HG02840 (cell line): Measurements from ENCODE around the gene SP3.

Experiments used
- ATAC-seq: cut with Tn5 transposase; IDR thresholded peaks from one replicate; pipeline ENCODE4 v1.9.1; 2021; ENCODE audit warnings: mild to moderate bottlenecking, moderate library complexity, moderate number of reproducible peaks; ENCODE audit not compliant: unreplicated experiment, low FRiP score

SP3 gene

DNA sequence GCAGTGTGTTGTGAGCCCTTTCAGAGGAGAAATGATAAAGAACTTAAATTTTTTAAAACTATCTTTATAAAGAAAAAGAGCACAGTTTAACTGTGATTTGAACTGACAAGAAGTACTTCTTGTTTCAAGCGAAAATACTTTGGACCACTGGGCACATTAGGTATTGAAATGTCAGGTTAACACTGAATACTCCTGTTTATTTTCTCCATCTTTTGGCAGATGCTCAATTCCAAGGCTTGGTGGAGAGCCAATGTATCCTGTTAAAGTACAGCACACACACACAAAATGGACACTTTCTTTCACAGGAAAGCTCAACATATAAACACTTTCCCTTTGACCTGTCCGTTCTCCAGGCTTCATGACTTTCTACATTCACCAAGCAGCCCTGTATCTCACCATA is 32.6 kb upstream of the SP3 start:
- ATAC-seq: no peak

DNA sequence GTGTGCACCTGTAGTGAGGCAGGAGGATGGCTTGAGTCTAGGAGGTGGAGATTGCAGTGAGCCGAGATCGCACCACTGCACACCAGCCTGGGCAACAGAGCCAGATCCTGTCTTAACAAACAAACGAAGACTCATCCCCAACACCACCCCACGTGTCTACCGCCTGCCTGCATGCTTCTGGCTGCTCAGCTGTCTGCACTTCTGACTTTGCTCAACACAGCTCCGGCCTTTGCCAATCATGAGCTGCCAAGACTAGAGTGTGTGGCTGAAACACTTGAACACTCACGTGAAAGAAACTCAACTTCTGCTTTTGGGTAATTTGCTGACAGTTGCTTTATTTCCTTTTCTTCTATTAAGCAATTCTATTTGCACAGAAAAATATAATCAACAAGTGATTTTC is 32.1 kb upstream of the SP3 start:
- peak; percentile 86 for ATAC-seq

DNA sequence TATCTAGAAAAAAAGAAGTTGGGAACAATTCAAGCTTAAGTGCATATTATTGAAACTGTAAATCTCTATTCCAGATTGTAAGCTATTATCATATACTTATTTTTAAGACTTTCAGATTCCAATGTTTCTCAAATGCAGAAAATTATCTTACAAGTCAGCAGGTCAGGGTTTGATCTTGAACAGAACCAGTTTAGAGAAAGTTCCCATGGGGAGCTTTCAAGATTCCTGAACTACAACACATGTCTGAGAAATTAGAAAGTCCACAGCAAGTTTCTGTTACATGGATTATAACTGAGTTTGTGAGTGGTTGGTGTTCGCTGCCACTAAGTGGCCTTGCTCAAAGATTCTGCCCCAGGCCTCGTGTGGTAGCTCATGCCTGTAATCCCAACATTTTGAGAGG is 31.6 kb upstream of the SP3 start:
- ATAC-seq: no peak

DNA sequence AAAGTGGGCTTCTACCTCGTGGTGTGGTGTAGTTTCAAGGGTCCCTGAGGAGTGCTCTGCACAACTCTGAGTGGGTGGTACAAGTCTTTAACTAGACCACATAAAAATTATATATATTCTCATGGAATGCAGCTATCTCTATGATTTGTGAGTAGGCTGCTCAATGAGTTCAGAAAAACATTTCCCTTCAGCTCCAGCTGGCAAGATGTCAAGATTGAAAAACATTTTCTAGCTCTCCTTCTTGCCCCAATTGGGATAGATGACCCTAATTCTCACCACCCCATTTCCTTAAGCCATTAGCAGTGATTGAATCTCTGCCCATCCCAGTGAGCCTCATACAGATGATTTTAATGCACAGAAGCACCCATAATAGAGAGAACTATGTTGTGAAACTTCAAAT is 28.3 kb upstream of the SP3 start:
- ATAC-seq: no peak

DNA sequence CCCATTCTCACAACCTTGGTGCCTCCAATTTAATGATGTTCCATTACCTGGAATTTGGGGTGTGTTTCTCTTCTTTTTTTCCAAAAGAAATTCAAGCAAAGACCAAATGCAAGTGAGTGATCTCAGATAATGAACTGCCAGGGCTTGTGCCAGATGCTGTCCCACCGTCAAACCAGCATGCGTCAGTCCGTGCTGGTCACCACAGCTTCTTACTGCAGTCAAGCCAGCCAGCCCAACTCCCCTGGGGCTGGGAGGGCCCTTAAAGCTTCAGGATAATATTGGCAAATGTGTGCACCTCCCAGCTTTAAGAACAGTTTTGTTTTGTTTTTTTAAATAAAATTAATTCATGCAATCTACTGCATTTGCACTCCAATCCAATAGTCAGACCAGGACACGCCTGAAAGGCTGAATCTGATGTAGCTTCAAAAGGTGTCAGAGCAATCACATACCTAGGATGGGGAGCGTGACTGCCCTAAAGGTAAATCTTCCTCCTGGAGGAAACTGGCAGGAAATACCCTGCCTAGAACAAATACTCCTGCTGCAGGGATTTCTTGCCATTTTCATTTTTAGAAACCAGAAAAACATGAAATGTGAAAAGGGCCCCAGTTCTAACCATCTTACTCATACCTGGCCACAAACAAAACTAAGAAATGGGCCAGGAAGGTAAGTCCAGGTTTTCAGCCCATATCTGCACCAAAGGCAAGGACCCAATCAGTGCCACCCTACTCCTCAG is 26.8 kb upstream of the SP3 start:
- no peak for ATAC-seq

DNA sequence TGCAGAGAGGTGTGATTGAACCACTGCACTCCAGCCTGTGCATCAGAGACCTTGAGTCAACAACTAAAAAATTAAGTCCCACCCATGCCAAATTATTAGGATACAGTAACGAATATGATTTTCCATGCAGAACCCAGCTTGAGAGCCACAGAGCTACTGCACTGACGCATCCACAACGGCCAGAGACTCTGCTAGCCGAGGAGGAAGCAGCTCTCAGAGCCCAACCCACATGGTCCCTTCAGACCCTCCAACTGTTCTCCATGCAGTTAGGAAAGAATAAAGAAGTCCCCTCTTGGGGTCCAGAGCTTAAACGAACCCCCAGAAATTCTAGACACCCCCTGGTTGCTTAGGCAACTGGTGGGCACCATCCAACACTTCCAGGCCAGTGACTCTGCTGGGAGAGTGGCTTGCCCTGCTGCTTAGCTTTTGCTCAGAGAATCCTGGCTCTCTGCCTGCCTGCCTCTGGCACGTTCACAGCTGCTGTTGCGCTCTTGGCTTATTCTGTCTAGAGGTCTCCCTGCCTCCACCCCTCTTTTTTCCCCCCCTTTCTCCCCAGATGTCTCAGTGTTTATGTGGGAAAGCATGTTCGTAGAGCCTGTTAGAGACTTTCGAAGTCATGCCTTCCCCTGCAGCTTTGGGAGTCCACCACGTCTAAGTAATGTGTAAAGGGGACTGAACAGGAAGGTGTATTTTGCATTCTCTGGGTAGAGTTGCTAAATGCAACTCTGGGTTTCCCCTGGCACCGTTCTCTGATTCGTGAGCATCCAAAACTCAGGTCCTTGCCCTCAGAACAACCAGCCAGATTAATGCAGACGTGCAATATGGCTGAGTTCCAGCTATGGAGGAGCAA is 26.0 kb upstream of the SP3 start:
- ATAC-seq: peak; percentile 59

DNA sequence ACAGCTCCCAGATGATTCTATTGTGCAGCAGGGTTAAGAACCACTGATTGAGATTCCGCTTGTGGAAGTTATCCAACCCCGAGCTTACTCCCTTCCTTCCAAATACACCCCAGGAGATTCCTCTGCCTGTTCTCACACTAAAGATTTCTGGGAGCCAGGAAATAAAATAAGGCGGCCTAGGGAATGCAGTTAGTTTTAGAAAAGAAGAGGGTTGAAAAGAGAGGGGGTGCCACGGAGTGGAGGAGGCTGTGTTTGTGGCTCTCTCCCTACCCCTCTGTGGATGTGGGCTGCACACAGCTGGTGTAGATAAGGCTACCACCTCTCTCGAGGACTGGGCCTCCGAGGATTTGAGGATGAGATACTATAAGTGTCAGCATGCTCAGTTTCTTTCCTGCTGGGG is 25.1 kb upstream of the SP3 start:
- ATAC-seq: no peak

DNA sequence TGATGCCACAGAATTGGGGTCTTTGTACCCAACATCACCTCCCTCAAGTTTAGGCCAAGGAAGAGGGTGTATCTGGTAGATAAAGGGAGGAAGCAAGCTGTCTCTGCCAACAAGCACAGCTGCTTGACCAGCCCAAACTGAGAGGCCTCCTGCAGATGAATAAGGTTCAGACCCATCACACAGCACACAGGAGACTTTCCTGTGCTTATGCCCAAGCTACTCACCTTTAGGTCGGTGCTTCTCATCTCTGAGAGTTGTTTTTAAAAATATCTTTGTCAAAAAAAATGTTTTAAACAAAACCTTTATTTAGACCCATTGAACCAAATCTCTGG is 24.7 kb upstream of the SP3 start:
- no peak for ATAC-seq

DNA sequence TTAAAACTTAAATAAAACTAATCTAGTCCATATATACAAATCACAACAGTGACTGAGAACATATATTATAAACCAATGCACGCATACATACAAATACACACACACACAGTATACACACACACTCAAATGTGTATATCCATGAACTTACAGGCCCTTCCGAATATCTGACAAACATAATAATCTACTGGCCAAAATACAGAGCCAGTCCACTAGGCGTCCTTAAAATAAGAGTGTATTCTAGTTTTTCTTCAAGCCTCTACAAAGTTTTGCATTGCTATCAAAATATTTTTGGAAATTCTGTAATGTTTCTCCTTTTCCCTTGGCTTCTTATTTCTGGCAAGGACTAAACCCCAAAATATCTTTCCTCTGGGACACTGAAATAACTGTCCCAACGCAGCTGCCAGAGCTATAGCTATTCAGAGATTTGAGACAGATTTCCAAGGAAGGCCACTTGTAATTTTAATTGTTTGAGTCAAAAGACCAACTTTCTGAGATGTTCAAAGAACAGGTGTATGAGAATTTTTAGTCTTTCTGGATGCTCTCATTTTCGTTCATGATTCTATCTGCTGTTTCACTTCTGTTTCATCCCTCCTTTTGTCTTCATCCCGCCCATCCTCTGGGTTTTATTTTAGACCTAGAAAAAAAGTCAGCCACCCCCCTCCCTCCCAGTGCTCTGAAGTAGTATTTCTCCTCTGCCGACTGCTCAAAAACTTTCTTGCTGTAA is 24.1 kb upstream of the SP3 start:
- no peak for ATAC-seq

DNA sequence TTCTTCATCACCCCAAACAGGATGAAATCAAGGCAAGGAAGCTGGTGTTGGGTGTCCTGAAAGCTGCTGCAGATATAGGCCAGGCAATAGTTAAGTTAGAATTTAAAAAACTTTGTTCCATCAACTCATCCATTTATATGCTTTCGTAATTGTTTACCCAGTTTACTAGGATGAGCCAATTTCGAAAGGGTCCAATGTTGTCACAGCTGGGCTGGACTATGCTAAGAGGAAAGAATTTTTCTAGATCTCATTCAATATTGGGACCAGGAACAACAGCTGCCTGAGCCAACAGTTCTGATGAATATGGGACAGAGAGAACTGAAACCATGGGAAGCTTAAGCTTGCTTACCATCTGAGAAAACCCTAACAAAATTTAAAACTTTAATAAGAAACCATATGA is 21.6 kb upstream of the SP3 start:
- no peak for ATAC-seq

DNA sequence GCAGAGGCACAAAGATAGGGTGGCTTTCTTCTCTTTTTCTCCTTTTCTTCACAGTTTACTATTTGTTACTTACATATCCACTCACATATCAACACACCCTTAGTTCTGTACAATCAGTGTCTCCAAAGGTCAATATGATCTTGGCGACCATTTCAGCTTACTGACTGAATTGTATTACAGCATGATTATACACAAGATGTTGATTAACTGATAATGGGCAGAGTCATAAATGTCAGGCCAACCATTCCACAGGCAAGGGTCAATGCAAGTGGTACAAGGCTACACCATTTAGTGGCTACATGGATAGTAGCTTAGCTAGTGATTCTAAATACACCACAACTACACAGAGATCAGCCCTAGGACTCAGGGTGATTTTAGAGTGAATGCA is 20.4 kb upstream of the SP3 start:
- no peak for ATAC-seq

DNA sequence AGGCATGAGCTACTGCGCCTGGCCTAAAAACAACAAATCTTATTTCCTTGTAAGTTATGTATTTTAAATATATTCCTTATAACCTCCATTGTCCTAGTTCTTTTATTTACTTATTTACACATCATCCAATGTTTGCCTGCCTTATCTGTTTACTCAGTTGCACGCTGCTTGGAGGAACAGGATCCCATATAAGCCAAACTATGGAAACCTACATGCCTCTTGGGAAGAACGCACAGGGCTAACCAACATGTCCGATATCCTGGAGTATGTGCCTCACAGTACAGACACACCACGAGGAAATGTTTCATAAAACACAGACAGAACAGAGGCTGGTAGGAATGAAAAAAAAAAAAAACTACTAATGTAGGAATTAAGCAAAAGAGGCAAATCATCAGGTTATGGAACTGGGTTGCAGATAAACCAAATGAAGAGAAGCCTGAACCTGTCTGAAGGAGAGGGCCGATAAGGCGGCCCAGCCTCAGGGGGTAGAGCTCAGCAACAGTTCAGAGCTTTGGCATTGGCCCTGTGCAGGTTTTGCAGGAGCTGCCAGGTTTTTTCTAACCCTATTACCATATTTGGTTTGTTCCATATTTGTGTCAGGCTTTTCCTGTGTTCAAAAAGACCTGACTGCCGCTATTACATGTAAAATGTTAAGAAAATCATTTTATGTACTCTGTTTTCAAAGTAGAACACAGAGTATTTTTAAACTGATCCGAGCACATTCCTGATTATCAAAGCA is 19.9 kb upstream of the SP3 start:
- no peak for ATAC-seq

DNA sequence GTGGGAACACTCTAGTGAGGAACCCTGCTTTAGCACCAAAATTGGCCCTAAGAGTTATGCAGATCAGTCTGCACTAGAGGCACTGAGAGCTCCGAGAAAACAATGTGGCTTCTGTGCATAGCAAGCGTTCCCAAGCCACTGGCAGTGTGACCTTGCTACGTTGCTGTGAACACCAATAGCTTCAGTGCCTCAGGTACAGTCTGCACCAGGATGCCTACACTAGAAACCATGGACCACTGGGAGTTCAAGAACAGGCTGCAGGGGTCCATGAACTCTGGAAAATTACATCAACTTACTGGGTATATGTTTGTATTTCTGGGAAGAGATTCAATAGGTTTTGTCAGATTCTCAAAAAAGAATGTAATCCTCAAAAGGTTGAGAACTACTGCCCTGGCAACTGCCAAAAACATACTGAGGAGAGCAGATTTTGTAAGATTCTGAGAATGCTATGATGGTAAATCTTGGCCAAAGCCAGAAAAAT is 18.3 kb upstream of the SP3 start:
- no peak for ATAC-seq

DNA sequence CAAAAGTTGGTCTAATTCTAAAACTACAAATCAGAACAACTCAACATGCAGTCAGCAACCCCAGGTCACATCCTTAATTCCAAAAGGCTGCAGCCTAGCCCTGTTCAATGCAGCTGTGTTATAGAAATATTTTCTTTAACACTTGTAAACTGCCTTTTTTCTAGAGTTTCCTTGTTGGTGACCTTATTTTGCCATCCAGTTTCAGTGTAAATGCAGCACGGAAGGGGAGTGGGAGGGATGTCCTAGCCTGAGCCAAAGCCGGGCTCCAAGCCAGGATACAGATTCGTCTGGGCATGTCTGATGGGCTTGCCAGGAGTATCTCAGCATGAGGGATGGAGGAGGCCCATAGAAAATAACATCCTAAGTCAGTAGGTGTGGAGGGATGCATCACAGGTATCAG is 17.7 kb upstream of the SP3 start:
- no peak for ATAC-seq

DNA sequence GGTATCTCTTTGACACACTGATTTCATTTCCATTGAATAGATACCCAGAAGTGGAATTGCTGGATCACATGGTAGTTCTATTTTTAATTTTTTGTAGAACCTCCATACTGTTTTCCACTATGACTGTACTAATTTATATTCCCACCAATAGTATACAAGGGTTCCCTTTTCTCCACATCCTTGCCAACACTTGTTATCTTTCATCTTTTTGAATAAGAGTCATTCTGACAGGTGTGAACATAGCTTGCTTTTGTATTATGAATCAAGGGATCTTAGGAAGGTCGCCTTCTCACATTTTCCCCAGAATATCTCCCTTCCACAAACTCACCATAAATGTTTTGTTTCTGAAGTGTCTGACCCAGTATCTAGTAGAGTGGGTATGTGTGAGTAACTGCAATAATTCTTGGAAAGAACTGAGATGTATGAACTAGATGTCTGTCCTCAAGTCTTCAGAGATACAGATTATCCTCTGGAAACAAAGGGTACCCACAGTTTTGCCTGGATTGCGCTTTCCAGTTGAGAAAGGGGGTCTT is 17.1 kb upstream of the SP3 start:
- no peak for ATAC-seq

DNA sequence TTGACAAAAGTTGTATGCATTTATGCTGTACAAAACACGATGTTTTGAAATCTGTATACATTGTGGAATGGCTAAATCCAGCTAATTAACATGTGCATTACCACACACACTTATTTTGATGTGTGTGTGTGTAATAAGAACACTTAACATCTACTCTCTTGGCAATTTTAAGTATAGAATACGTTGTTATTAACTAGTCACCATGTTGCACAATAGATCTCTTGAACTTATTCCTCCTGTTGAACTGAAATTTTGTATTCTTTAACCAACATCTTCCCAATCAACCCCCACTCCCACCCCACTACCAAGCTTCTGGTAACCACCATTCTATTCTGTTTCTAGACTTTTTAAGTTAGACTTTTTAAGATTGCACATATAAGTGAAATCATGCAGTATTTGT is 16.3 kb upstream of the SP3 start:
- ATAC-seq: no peak

DNA sequence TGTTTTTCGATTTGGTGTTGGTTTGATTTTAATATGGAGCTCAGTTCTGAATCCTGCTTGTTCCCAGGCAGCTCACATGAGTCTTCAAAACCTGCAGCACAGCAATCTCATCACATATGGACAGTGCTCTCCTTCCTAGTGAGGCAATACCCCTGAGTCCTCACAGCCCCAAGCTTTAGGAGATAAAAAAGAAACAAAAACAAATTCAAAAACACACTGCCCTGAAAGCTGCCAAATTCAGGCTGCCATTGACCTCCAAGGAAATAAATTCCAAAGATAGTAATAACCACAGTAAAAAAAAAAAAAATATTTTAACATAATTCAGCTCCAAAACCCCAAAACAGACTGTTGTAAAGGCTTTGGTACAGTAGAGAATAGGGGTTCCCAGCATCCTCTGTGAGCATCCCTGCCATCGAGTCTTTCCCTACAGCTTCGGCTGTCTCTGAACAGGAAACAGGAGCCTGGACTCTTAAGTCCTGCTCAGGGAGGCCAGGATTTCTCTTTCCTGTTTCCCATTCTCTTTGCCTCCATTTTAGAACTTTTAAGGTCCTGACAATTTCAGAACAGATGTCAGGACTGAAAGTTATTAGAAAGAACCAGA is 14.7 kb upstream of the SP3 start:
- no peak for ATAC-seq

DNA sequence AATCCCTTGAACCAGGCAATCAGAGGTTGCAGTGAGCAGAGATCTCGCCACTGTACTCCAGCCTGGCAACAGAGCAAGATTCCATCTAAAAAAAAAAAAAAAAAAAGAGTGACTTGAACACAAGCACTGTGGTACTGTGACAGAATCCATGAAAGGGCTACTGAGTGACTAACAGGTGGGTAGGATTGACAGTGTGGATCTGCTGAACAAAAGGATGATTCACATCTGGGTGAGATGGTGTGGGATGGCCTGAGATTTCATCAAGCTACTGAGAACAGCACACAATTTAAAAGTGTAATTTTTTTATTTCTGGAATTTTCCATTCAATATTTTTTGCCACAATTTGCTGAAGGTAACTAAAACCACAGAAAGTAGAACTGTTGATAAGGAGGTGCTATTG is 13.3 kb upstream of the SP3 start:
- no peak for ATAC-seq

DNA sequence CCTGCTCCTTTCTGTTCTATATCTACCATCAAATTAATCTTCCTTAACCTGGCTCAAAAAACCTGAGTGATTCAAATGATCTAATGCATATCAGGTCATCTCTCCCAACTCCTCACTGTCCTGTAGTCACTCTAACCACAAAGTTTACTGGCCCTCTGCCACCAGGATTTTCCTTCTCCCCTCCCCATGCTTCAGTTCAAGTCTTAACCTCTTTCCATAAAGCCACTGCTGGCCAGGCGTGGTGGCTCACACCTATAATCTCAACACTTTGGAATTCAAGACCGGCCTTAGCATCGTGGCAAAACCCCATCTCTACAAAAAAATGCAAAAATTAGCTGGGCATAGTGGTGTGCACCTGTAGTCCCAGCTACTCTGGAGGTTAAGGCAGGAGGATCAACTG is 7.5 kb upstream of the SP3 start:
- no peak for ATAC-seq

DNA sequence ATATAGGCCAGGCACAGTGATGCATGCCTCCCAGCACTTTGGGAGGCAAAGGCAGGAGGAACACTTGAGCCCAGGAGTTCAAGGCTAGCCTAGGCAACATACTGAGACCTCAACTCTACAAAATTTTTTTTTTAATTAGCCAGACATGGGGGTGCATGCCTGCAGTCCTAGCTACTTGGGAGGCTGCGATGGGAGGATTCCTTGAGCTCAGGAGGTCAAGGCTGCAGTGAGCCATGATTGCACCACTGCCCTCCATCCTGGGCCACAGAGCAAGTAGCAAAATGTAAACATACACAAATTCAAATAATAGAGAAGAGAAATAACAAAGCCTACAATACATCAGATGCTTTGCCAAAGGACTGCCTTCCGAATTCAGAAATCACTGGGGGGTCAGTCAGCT is 7.0 kb upstream of the SP3 start:
- no peak for ATAC-seq
